ENCODE measurements around the gene AIP. TPM values are rescaled to one million over a fixed set of nuclear protein-coding genes. Genes with fewer than 3 reads are reported as not detected.

The AIP gene
- total RNA-seq, 4 donors from 2014 or later: 33.0 to 60.8 (median 48.8) TPM

DNA sequence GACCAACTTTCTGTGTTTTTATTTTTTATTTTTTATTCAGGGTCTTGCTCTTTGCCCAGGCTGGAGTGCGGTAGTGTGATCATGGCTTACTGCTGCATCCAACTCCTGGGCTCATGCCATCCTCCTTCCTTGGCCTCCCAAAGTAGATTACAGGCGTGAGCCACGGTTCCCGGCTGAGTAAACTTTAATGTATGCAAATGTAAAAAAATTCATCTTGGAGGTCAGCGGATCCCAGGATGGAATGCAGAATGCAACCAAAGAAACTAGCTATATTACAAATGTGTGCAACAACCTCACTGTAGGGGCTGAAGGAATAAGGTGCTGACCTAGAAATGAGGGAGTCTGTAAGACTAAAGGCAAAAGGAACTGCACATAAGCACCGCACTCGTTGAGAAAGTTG, 31.3 kb downstream of the AIP start:
- intact Hi-C loops (cut with DNase I; ENCODE audit: low total_unique reads): no loop called here
- no peak overlapping the region for H3K4me3 ChIP-seq
- in situ Hi-C loops (cut with MboI; ENCODE audit: low sequenced_read_pairs in 4 of 4): no loop called here
- no peak overlapping the region for H3K27ac ChIP-seq
- ATAC-seq (no peak), DNase-seq (no peak)
- no peak for TF ChIP-seq POLR2A (IDR thresholded peaks at IDR 0.05)
- TF ChIP-seq, protein P1, sequence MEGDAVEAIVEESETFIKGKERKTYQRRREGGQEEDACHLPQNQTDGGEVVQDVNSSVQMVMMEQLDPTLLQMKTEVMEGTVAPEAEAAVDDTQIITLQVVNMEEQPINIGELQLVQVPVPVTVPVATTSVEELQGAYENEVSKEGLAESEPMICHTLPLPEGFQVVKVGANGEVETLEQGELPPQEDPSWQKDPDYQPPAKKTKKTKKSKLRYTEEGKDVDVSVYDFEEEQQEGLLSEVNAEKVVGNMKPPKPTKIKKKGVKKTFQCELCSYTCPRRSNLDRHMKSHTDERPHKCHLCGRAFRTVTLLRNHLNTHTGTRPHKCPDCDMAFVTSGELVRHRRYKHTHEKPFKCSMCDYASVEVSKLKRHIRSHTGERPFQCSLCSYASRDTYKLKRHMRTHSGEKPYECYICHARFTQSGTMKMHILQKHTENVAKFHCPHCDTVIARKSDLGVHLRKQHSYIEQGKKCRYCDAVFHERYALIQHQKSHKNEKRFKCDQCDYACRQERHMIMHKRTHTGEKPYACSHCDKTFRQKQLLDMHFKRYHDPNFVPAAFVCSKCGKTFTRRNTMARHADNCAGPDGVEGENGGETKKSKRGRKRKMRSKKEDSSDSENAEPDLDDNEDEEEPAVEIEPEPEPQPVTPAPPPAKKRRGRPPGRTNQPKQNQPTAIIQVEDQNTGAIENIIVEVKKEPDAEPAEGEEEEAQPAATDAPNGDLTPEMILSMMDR (IDR thresholded peaks at IDR 0.05 in 4 of 5, conservative IDR thresholded peaks at IDR 0.05 in 1 of 5): no peak
- no peaks in the 10 kb centered on the region for H3K27me3 ChIP-seq
- H3K9me3 ChIP-seq: no peaks in the 10 kb centered on the region
- H3K36me3 ChIP-seq: no peaks in the 10 kb centered on the region
- peaks cover 0 to under 1% of the 10 kb centered on the region in 2 donors for H3K4me1 ChIP-seq

DNA sequence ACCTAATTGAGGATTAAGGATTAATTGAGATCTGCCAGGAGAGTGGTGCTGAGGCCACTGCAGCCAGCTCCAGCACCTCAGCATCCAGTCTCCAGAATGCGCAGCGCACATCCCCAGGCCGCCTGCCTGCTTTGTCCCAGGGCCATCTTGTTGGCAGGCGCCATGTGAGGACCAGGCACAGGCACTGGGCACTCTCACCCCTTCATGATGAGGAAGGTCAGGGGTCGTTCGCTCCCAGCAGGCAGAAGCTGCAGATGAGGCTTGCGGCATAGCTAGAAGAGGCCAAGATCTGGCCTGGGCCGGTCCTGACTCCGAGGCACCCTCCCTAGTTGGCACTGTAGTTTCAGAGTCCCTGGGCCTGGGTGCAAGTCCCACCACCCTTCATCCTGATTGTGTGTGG, 34.0 kb downstream of the AIP start:
- no peaks in the 10 kb centered on the region for H3K4me1 ChIP-seq
- TF ChIP-seq, protein P1 (IDR thresholded peaks at IDR 0.05 in 4 of 5, conservative IDR thresholded peaks at IDR 0.05 in 1 of 5): no peak
- TF ChIP-seq POLR2A (IDR thresholded peaks at IDR 0.05): no peak
- no peaks in the 10 kb centered on the region for H3K36me3 ChIP-seq
- no peaks in the 10 kb centered on the region for H3K27me3 ChIP-seq
- no peak overlapping the region for H3K4me3 ChIP-seq
- intact Hi-C loops (cut with DNase I; ENCODE audit: low total_unique reads) (no loop called here), in situ Hi-C loops (cut with MboI; ENCODE audit: low sequenced_read_pairs in 4 of 4) (no loop called here)
- ATAC-seq: no peak
- H3K9me3 ChIP-seq: no peaks in the 10 kb centered on the region
- no peak overlapping the region for H3K27ac ChIP-seq
- no peak for DNase-seq

DNA sequence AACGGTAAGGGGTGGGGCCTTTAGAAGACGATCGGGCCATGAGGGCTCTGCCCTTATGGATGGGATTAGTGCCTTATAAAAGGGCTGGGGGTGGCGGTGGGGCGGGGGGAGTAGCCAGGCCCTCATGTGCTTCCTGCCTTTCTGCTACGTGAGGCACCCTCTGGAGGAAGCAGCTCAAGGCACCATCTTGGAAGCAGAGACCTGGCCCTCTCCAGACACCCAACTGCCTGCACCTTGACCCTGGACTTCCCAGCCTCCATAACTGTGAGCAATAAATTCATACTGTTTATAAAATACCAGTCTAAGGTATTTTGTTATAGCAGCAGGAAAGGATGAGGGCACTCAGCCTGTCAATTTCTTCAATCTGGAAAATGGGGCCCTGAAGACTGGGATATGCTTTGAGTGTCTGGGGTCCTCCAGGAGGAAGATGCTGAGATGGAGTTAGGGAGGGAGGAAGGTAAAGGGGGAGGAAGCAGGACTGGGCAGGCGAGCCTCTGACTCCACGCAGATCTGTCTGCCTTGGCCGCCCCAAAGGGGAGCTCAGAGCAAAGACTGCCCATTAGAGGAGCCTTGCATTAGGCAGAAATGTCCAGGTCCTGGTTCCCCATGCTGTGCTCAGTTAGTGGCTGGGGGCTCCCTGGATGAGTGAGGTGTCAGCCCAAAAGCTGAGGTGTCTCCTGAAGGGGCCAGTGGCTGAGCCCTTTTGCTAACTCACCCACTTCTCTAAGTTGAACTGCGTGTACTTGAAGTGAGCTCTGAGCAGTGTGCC, 35.1 kb downstream of the AIP start:
- Histone ChIP-seq H3K27ac (no peak overlapping the region), H3K36me3 (no peaks in the 10 kb centered on the region), H3K4me3 (no peak overlapping the region), H3K9me3 (no peaks in the 10 kb centered on the region), H3K4me1 (no peaks in the 10 kb centered on the region), H3K27me3 (no peaks in the 10 kb centered on the region)
- DNase-seq (no peak), ATAC-seq (no peak)
- in situ Hi-C loops (cut with MboI; ENCODE audit: low sequenced_read_pairs in 4 of 4): no loop called here
- no peak for TF ChIP-seq POLR2A (IDR thresholded peaks at IDR 0.05)
- TF ChIP-seq, protein P1 (IDR thresholded peaks at IDR 0.05 in 4 of 5, conservative IDR thresholded peaks at IDR 0.05 in 1 of 5): no peak
- intact Hi-C loops (cut with DNase I; ENCODE audit: low total_unique reads): no loop called here

DNA sequence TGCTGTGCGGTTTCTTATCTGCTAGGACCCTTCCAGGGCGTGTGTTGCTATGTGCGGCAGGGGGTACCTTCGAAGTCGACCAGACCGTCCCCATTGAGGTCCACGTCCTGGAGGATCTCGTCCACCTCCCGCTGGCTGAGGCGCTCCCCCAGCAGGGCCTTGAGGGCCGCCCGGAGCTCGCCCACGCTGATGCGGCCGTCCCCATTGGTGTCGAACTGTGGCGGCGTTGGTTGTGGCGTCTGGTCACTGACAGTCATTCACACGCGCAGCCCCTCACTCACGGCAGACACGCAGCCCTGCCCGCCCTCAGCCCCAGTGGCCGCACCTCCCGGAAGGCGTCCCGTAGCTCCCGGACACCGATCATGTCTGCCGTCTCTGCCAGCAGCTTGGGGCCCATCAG, 36.9 kb downstream of the AIP start:
- H3K4me3 ChIP-seq: no peak overlapping the region
- intact Hi-C loops (cut with DNase I; ENCODE audit: low total_unique reads) (no loop called here), in situ Hi-C loops (cut with MboI; ENCODE audit: low sequenced_read_pairs in 4 of 4) (no loop called here)
- no peaks in the 10 kb centered on the region for H3K9me3 ChIP-seq
- H3K36me3 ChIP-seq: no peaks in the 10 kb centered on the region
- DNase-seq: no peak
- peaks cover 0 to 4% (median 4%) of the 10 kb centered on the region in 3 donors for H3K27me3 ChIP-seq
- no peaks in the 10 kb centered on the region for H3K4me1 ChIP-seq
- H3K27ac ChIP-seq: no peak overlapping the region
- ATAC-seq: no peak
- TF ChIP-seq, protein P1 (IDR thresholded peaks at IDR 0.05 in 4 of 5, conservative IDR thresholded peaks at IDR 0.05 in 1 of 5): no peak
